GM19468 (cell line): Measurements from ENCODE around the gene ECI1.
"Not testable (repeated sequence)": the region's sequence is repeated elsewhere in the genome, so short reads cannot be mapped to it uniquely, and the experiment has no call there.

Experiments
- ATAC-seq: cut with Tn5 transposase; IDR thresholded peaks from one replicate; pipeline ENCODE4 v1.9.1; 2021; ENCODE audit warnings: mild to moderate bottlenecking, moderate library complexity, moderate number of reproducible peaks; ENCODE audit not compliant: unreplicated experiment; ENCODE audit errors: extremely low read depth

The ECI1 gene

GRCh38 chr16:2280981-2281542 lies 29.7 kb upstream of the ECI1 start:
- ATAC-seq: no peak

DNA sequence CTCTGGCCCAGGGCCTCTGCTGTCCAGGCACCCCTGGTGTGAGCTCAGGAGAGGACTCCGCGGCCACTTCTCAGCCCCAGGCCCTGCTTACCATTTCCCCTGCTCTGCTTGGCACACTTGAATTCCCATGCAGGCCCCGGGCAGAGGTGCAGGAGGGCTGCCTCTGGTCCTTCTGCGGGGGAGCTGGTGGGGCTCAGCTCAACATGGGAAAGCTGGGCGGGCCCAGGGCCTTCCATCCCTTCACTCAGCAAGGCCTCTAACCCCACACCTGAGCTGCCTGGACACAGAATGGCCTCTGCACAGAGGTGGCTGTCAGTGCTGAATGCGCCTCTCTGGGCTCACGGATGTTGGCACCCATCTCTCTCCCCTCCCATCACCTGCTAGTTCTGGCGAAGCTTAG lies 29.1 kb upstream of the ECI1 start:
- no peak for ATAC-seq

DNA sequence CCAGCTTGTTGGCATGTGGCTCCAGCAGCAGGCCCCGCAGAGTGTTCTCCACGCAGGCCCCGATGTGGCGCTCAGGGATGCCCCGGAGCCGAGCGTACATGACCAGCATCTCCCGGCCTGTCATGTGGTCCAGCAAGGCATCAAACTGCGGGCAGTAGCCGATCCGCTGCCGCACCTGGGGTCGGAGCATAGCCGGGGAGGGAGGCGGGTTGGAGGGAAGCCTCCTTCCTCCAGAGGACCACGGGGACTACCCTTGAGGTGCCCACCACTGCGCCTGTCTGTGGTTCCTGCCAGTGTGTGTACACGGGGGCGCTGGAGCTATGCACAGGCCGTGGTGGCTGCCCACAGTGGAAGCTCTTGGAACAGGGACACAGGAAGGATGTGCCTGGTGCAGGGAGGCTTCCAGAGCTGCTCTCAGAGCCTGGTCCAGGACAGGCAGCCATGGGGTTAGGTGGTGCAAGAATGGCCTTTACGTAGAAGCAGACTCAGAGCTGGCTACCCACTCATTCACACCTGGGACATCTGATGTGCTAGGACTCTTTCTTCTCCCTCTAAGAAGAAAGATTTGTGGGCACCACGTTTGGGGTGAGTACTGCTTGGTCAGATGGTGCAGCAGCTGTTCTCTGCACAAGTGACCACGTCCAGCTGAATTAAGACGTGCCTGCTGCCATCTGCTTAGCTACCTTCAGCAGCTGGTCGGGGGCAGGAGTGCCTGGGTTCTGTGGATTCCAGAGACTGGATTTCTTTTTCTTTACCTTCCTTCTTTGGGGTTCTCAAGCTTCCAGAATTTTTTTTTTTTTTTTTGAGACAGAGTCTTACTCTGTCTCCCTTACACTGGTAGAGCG lies 27.8 kb upstream of the ECI1 start:
- no peak for ATAC-seq

GRCh38 chr16:2278272-2278608 lies 26.9 kb upstream of the ECI1 start:
- ATAC-seq: no peak

- ATAC-seq: no peak
Observed at GRCh38 chr16:2277466-2278271, 26.3 kb upstream of the ECI1 start.

DNA sequence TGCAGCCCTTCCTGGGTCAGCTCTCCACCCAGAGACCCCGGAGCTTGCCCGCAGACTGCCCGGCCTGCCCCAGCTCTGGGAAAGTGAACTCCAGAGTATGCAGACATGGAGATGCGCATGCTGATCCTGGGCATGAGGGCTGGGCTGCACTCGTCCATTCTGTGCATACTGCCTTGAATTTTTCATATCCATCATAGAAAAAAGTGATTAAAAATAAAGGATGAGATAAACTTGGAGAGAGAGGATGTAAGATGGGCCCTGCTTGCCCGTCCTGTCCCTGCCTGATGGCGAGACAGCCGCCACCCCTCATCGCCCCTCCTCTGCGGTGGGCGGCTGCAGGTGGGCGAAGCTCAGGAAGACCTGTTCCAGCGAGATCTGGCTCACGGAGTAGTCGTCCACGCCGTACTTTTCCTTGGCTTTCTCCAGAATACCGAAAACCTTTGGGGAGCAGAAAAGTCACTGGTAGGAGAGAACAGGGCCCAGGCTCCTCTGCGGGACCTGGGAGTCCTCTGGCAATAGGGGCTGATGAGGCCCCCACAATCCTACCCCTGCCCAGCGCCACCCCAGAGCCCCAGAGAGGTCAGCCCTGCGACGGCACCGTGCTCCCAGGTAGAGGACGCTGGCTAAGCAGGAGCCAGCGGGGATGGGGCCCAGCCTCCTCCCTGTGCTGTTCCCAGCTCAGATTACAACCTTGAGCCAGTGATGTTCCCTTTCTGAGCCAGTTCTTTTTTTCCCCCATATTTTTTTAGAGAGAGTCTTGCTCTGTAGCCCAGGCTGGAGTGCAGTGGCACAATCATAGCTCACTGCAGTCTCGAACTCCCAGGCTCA lies 25.2 kb upstream of the ECI1 start:
- ATAC-seq: no peak

GRCh38 chr16:2275476-2276367 lies 24.3 kb upstream of the ECI1 start:
- ATAC-seq: no peak

GRCh38 chr16:2273931-2274330 lies 22.5 kb upstream of the ECI1 start:
- no peak for ATAC-seq

DNA sequence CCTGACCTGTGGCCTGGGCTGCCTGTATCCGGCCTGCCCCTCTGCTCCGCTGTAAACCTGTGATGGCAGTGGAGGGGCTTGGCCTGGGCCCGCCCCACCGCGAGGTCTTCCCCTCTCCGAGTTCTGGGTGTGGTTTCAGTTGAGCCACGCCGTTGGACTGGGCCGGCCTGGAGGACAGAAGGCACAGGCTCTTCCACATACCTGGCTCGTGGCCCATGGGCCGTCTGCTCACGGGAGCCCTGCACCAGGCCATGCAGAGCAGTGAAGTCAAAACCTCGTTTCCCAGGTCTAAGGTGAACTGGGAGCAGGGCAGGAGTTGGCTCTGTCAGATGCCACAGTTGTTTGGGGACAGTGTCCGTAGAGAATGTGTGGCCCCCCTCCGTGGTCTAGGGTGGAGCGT lies 22.1 kb upstream of the ECI1 start:
- no peak for ATAC-seq

- no peak for ATAC-seq
Observed at GRCh38 chr16:2271848-2272461, 20.6 kb upstream of the ECI1 start.

DNA sequence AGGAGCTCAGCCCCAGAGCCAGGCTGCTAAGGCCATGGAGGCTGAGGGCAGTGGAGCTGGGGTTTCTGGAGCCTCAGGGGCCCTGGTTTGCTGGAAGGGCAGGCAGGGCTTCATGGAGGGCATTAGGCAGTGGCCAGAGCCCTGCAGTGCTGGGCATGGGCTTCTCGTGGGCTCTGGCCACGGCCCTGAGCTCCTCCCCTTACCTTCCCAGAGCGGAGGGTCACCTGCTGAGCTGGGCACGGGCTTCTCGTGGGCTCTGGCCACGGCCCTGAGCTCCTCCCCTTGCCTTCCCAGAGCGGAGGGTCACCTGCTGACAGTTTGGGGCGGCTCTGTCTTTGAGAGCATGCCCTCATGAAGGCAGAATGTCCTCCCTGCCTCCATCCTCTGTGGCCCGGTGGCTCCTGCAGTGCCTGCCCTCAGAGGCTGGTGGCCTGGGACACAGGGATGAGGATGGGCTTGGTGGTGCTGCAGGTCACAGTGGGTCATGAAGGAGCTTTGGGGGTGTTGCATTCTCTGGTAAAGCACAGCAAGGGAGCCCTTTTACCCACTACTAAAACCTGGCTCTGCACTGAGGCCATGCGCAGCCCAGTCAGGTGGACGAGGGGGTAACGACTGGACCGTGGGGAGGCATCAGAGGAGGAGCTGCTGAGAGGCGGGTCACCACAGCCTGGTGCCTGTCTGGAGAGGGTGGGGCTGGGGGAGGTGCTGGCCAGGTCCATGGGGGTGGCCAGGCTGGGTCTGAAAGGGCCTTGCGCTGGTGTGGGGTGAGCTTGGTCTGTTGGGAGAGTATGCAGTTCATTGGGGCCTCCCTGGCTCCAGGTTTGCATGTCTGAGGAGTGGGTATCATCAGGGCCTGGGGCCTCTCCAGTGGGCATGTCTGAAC lies 19.4 kb upstream of the ECI1 start:
- ATAC-seq: no peak

- no peak for ATAC-seq
Observed at GRCh38 chr16:2270070-2270462, 18.7 kb upstream of the ECI1 start.

DNA sequence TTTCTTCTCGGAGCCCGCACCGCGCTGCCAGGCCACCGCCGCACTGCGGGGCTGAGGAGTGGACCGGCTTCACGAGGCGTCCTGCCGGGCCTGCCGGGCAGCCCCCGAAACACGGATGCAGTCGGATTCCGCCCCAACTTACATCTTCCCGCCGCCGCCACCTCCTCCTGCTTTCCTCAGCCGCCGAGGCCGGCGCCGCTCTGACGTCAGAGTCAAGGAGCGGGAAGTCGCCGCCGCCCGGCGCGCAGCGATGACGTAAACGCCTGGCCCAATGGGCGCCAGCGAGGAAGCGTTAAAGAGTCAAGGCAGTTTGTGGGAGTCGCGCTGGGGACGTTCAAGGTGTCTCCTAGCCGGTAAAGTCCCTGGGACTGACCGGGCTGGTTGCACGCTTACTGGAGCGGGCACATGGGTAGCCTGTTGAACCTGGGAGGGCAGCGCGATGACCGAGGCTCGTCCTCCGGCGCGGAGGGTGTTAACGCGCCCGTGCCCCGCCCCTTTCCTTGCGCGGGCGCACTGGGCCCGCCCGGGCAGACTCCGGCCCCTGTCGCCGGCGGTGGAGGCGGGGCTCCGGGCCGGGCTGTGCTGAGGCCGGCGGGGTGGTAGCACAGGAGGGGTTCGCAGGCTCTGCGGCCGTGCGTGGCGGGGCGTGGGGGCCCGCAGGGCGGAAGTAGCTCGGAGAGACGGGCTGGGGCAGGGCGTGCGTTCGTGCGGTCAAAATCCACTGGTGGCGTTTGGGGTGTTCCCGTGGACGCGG lies 16.7 kb upstream of the ECI1 start, which contains the start of gene RNPS1:
RNPS1 (minus strand) TSS at position 214 of the 754 bp plus-strand sequence. CDS start 3,483 bp downstream, outside the sequence.
- peak; percentile 76 for ATAC-seq

- ATAC-seq: peak; percentile 17
Observed at GRCh38 chr16:2267505-2267912, 16.1 kb upstream of the ECI1 start.

DNA sequence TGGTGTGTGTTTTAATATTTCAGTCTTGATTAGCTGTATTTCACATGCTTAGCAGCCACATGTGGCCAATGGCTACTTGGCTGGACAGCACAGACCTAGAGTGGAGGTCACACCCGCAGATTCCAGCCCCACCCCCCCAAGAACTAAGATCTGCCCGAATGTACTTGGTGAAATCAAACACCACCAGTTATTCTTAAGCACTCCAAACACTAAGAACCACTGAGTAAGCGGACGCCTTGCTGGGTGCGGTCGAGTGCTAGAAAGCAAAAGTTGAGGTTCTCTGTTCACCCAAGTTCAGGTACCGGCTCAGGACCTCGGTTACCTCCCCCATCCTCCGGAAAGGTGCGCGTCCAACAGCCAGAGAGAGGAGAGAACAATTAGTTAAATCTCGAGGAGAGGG lies 15.5 kb upstream of the ECI1 start:
- ATAC-seq: not testable (repeated sequence)

- ATAC-seq: not testable (repeated sequence)
Observed at GRCh38 chr16:2263026-2263425, 11.6 kb upstream of the ECI1 start.

DNA sequence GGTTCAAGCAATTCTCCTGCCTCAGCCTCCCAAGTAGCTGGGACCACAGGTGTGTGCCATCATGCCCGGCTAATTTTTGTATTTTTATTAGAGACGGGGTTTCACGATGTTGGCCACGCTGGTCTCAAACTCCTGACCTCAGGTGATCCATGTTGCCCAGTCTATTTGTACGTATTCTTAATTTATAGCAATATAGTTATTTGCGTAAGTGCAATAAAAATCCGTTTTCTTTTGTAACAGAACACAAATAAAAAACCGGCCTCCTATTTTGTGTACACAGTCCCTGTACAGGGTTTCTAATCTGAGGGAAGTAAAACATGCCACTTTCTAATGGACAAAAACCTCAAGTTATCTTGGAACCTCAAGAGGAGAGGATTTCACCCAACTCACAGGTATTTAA lies 8.9 kb upstream of the ECI1 start:
- ATAC-seq: no peak
